ENCODE results near the gene VTI1A.

Gene VTI1A

DNA sequence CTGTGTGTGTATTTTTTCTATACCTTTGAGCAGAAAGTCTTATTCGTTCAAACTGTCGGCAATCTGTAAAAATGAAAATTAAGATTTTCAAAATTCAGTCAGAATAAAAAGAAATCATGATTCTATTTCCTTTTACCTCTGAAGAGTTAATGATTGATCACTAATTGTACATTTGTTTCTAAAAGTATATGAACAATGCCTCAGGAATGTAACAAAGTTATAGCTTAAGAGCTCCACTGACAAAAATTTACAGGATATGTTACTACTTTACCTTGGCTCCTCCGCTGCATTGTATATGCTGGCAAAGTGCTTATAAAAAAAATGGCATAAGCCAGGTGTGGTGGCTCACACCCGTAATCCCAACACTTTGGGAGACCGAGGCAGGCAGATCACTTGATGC lies 225.7 kb downstream of the VTI1A start:
- H3K27me3 ChIP-seq (ENCODE audit: insufficient read depth, low read length, poor library complexity, severe bottlenecking) = no peaks in the 10 kb centered on the region
- H3K4me2 ChIP-seq (ENCODE audit: low read depth, low read length, poor library complexity, severe bottlenecking) = no peak overlapping the region
- no peak overlapping the region for H3K9ac ChIP-seq (ENCODE audit: low read depth, low read length, poor library complexity, severe bottlenecking)
- H3K36me3 ChIP-seq (ENCODE audit: insufficient read depth, low read length) = peaks cover 12% of the 10 kb centered on the region; the same call in 1 of the 2 replicates
- no peaks in the 10 kb centered on the region for H3K4me1 ChIP-seq (ENCODE audit: insufficient read depth, low read length, poor library complexity, severe bottlenecking)
- H3F3A ChIP-seq (ENCODE audit: low read depth) = no peaks in the 10 kb centered on the region
- TF ChIP-seq CTCF (conservative IDR thresholded peaks at IDR 0.05; ENCODE audit: low read length) = no peak
- no peak for TF ChIP-seq EZH2phosphoT487 (IDR thresholded peaks at IDR 0.05; ENCODE audit: borderline replicate concordance)
- no peak overlapping the region for H2AFZ ChIP-seq (ENCODE audit: low read length)
- H4K20me1 ChIP-seq (ENCODE audit: insufficient read depth, low read length, poor library complexity, severe bottlenecking) = no peaks in the 10 kb centered on the region
- H3K4me3 ChIP-seq (ENCODE audit: low read length, poor library complexity, severe bottlenecking) = no peak overlapping the region
- H3K79me2 ChIP-seq (ENCODE audit: insufficient read depth, low read length) = no peaks in the 10 kb centered on the region
- H3K9me2 ChIP-seq (replicated peaks; ENCODE audit: low read depth, low read length) = no peaks in the 10 kb centered on the region
- no peaks in the 10 kb centered on the region for H3K9me3 ChIP-seq (ENCODE audit: insufficient read depth, low read depth, low read length)

DNA sequence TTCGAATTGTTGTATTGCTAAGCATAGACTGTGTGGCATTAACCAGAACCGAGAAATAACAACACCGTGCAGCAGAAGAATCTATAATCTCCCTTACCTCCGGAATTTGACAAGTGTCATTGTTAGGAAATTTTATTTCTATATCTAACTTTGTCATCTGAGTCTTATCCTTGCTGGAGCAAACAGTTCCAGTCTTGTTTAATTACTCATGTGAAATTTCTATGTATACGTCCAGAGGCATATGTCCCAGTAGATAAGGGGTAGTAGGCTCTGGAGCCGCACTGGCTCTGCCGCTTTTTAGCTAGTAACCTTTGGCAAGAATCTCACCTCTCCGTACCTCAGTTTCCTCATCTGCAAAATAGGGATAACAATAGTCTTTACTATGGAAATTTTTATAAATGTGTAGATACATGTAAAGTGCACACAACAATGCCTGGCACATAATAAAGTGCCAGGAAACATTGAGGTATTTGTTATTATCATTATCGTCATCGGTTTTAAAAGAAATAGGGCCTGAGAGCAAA lies 228.6 kb downstream of the VTI1A start:
- TF ChIP-seq EZH2phosphoT487 (IDR thresholded peaks at IDR 0.05; ENCODE audit: borderline replicate concordance) = no peak
- TF ChIP-seq CTCF (conservative IDR thresholded peaks at IDR 0.05; ENCODE audit: low read length) = no peak
- no peaks in the 10 kb centered on the region for H3F3A ChIP-seq (ENCODE audit: low read depth)
- no peaks in the 10 kb centered on the region for H4K20me1 ChIP-seq (ENCODE audit: insufficient read depth, low read length, poor library complexity, severe bottlenecking)
- no peaks in the 10 kb centered on the region; the same call in 1 of the 2 replicates for H3K36me3 ChIP-seq (ENCODE audit: insufficient read depth, low read length)
- H3K79me2 ChIP-seq (ENCODE audit: insufficient read depth, low read length) = no peaks in the 10 kb centered on the region
- no peak overlapping the region for H2AFZ ChIP-seq (ENCODE audit: low read length)
- no peak overlapping the region for H3K9ac ChIP-seq (ENCODE audit: low read depth, low read length, poor library complexity, severe bottlenecking)
- no peaks in the 10 kb centered on the region for H3K9me3 ChIP-seq (ENCODE audit: insufficient read depth, low read depth, low read length)
- H3K4me3 ChIP-seq (ENCODE audit: low read length, poor library complexity, severe bottlenecking) = no peak overlapping the region
- no peaks in the 10 kb centered on the region for H3K4me1 ChIP-seq (ENCODE audit: insufficient read depth, low read length, poor library complexity, severe bottlenecking)
- H3K4me2 ChIP-seq (ENCODE audit: low read depth, low read length, poor library complexity, severe bottlenecking) = no peak overlapping the region
- no peaks in the 10 kb centered on the region for H3K27me3 ChIP-seq (ENCODE audit: insufficient read depth, low read length, poor library complexity, severe bottlenecking)
- no peaks in the 10 kb centered on the region for H3K9me2 ChIP-seq (replicated peaks; ENCODE audit: low read depth, low read length)

DNA sequence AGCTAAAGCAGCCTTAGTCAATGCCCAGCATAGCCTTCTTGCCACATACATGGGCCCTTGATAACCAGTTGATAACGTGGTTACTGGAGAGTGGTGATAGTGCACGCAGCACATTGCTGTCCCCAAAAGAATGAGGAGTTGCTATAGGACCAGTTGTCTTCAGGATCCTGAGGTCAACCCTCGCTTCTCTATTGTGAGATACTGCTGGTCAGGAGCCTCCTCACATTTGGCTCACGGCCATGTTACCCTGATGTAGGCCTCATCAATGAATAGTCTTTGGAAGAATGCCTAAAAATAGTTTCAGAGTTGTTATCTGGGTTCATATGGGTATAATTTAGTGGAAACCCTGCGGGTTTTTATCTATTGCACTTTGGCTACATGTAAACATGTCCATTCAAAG lies 230.7 kb downstream of the VTI1A start:
- Histone ChIP-seq H3K36me3 (ENCODE audit: insufficient read depth, low read length) (no peaks in the 10 kb centered on the region), H3K4me3 (ENCODE audit: low read length, poor library complexity, severe bottlenecking) (no peak overlapping the region), H2AFZ (ENCODE audit: low read length) (no peak overlapping the region), H3K9ac (ENCODE audit: low read depth, low read length, poor library complexity, severe bottlenecking) (no peak overlapping the region), H3K4me1 (ENCODE audit: insufficient read depth, low read length, poor library complexity, severe bottlenecking) (no peaks in the 10 kb centered on the region), H3K79me2 (ENCODE audit: insufficient read depth, low read length) (no peaks in the 10 kb centered on the region), H3K9me3 (ENCODE audit: insufficient read depth, low read depth, low read length) (no peaks in the 10 kb centered on the region), H3K4me2 (ENCODE audit: low read depth, low read length, poor library complexity, severe bottlenecking) (no peak overlapping the region), H3K9me2 (replicated peaks; ENCODE audit: low read depth, low read length) (no peaks in the 10 kb centered on the region), H3F3A (ENCODE audit: low read depth) (no peaks in the 10 kb centered on the region), H3K27me3 (ENCODE audit: insufficient read depth, low read length, poor library complexity, severe bottlenecking) (no peaks in the 10 kb centered on the region), H4K20me1 (ENCODE audit: insufficient read depth, low read length, poor library complexity, severe bottlenecking) (no peaks in the 10 kb centered on the region)
- TF ChIP-seq CTCF (conservative IDR thresholded peaks at IDR 0.05; ENCODE audit: low read length) (no peak), EZH2phosphoT487 (IDR thresholded peaks at IDR 0.05; ENCODE audit: borderline replicate concordance) (no peak)

Data from Loucy (cell line).